Stimulated activated CD4-positive, alpha-beta T cell treated with anti-CD3 and anti-CD28 coated beads, Interleukin-2, amount 100 ng/mL, for 24 hours (primary cell): Measurements from ENCODE around the gene TACR2.
A peak's percentile ranks its signal among the peaks of the same experiment; 100 is the strongest.

ENCODE experiments used
- DNase-seq, 2 donors: peaks; one replicate each; pipeline ENCODE4 v3.0.0-alpha.2; 2020

TACR2 gene

GRCh38 chr10:69418052-69418752 is 1.5 kb upstream of the TACR2 start:
- DNase-seq = no peak

DNA sequence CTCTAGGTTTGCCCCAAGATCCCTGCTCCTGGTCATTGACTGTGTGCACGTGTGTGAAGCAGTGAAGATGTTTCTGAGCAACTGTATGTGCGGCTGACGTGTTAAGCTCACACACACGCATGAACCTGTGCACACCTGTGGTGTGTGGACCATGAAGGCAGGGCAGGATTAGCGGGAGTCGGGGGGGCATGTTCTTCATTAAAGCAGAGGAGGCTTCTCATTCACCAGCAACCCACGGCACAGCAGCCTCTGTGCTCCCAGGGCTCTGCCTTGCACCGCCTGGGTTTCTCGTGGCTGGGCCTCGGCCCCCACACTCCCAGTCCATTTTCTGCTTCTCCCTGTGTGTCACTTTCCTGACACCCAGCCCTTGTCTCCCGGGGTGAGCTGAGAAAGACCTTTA is 824 bp upstream of the TACR2 start:
- no peak for DNase-seq

- DNase-seq = no peak
Observed at GRCh38 chr10:69415951-69416350, 767 bp downstream of the TACR2 start.

DNA sequence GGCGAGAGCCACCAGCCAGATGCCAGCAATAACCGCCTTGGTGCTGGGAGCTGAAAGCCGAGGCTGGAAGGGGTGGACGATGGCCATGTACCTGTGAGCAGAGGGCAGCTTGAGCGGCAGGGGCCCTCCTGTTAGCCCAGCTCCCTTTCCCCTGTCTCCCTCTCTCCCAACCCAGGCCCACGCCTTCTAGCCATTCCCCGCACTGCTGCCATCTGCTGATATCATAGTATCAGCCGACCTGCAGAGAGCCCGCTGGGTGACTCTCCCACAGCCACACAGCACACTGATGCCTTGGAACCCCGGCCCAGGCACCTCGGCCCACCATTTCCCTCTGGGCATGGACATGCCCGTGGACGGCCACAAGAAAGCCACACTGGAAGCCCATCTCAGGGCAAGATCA is 1.7 kb downstream of the TACR2 start:
- no peak for DNase-seq

- no peak for DNase-seq
Observed at GRCh38 chr10:69414036-69415018, 2.4 kb downstream of the TACR2 start.

- DNase-seq = peak in 1 of 2 donors; percentile 34
Observed at GRCh38 chr10:69413221-69413865, 3.4 kb downstream of the TACR2 start.

DNA sequence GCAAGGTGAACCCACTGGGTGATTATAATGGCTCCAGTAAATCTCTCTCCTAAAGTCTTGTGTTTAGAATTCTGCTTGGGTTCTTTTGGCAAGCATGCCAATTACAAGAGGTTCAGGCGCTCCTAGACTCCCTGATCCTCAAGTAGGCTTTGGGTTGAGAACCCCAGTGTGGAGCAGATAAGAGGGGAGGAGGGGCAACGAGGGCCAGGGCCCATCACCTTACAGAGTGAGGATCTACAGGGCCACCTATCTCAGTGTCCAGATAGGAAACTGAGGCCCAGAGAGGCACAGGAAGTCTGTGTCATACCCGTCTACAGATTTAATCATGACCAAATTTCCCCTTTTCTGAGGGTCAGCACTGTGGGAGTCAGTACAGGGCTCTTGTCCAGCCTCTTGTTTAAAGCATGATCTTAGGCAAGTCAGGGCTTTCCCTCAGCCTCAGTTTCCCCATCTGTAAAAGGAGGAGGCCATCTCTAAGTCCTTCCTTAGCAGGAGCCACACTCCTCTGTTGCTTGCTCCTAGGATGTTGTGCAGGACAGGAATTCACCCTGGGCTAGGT is 4.4 kb downstream of the TACR2 start:
- DNase-seq = no peak

GRCh38 chr10:69411476-69411875 is 5.2 kb downstream of the TACR2 start:
- DNase-seq = no peak

DNA sequence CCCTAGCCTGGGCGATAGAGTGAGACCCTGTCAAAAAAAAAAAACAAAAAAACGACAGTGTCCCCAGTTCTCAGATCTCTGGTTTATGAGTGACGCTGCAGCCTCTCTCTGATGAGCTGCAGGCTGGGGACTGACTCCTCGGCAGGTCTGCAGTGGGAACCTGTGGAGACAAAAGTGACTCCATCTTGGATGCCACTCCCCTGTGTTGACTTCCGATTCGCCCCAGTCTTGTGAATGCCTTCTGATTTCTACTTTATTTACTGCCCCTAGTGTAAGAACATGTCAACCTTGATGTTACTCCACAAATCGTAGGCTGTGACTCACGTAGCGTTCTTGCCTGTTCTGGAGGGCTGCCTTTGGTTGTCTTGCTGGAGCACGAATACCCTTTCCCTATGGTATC is 6.2 kb downstream of the TACR2 start:
- DNase-seq = no peak

DNA sequence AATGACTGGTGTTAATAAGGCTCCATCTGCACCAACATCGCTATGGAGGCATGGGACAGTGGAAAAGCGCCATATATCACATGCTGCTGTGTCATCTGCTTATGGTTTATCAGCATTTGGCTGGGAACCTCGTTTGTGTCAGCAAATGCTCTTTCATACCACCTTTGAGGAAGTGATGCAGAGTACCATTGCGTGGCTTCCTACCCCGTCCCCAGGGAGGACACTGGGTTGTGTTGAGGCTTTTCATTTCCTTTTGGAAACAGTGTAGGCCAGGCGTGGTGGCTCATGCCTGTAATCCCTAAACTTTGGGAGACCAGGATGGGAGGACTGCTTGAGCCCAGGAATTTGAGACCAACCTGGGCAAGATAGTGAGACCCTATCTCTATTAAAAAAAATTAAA is 6.8 kb downstream of the TACR2 start:
- DNase-seq = no peak

- no peak for DNase-seq
Observed at GRCh38 chr10:69409176-69409495, 7.6 kb downstream of the TACR2 start.

DNA sequence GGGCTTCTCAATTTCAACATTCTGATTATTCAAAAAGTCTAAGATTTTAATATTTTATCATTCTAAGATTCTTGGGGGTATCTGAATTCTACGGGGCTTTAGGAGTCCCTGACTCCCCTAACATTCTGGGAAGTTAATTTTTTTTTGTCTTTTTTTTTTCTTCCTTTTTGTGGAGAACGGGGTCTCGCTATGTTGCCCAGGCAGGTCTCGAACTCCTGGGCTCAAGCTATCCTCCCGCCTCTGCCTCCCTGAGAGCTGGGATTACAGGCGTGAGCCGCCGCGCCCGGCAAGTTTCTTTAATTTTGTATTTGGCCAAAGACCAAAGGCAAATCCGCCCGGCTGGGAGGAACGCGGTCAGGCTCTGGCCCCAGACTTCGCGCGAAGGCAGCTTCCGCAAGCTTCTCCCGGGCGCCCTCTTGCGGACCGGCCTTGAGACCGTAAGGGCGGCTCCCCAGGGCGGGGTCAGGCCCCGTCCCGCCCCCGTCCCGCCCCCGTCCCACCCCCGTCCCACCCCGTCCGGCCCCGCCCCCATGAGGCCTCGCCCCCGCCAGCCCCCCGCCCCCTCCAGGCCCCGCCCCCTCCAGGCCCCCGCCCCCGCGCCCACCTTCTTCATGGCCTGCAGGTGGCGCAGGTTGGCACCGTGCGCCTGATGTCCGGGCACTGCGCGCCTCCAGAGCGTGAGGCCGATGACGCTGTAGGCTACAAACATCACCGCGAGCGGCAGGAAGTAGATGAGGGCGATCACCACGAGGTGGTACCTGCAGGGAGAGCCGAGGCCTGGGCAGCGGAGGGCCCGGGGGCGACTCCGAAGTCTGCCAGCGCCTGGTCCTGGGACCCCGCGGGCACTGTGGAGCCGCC is 8.2 kb downstream of the TACR2 start:
- peak; percentile 90 to 91 for DNase-seq

DNA sequence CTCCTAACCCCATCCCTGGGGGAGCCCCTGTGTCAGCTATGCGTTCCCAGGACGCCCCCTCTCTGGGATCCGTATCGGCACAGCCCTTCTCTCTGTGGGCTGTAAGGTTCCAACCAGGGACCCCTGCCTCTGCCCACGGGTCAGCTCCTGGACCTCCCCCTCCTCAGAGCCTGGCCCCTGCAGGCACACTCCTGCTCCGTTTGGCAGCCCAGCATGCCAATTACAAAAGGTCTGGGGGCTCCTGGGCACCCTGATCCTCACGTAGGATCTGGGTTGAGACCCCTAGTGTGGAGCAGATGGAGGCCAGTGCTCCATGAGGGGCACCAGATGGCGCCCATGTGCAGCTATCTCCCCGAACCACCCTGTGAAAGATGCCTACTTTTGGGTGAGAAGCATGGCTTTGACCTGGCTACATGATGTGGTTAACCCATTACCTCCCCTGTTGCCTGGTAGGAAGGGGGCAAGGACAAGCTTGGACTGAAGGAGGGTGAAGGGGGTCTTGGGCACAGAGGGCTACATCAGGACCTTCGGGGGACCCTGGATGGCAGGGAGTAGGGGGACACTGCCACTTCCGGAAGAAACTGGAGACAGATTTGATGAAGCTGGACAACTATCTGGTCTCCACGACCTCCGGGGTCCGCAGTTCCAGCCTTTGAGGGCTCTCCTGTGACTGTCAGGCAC is 9.0 kb downstream of the TACR2 start:
- DNase-seq = no peak

DNA sequence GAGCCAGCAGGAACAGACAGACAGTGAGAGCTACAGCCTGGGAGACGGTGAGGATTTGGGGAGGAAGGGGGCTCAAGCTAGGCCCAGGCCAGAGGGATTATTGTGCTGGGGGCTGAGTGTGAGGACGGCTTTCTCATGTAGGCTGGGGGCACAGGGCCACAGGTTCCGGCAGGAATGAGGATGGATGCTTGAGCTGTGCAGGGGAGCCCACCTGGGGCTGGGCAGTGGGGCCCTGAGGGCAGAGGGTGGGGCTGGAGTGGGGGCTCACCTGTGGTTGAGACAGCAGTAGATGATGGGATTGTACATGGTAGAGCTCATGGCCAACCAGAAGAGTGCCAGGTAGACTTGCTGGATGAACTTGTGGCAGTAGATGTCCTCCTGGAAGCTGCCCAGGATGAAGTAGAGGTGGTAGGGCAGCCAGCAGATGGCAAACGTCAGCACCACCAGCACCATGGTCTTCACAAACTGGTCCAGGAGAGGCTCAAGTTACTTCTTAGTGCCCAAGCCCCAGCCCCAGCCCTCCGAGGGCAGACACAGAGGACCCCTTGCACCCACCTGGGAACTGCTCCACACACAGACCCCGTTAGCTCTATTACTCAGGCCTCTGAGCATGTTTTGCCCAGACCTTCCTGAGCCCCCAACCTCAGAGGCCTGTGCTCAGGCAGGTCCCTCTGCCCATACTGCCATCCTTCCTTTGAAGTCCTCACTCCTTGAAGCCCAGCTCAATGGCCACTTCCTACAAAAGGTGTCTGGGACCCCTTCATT is 9.7 kb downstream of the TACR2 start:
- DNase-seq = no peak

- no peak for DNase-seq
Observed at GRCh38 chr10:69406302-69406811, 10.4 kb downstream of the TACR2 start.

DNA sequence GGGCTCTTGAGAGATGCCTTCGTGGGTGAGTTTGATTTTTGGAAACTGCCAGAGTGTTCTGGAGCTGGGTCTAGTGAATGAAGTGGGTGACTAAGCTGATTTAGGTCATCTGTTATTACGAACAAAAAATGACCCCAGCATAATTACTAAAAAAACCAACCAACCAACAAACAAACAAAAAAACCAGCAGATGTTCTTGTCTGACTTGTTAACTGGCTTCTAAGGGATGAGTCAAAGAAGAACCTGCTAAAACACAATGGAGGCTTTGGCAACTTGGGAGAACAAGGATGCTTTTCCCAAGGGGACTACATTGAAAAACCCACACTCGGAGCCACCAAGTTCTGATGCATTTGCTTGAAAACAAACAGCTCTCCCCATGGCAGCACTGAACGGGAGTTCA is 11.5 kb downstream of the TACR2 start:
- no peak for DNase-seq

DNA sequence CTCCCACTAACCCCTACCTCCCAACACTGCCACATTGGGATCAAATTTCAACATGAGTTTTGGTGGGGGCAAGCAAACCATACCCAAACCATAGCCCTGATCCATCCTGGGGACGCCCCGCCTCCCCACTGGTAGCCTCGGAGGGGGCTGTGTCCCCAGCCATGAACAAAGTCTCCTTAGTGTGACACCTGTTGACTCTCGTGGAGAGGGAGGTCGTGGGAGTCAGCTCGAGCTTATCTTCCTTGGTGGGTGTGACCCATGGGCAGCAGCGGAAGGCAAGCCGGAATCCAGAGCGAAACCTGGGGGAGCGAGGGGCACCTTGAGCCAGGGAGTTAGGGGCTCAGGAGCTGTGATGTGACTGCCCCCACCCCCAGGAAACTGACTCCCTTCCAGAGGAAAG is 11.9 kb downstream of the TACR2 start:
- DNase-seq = no peak

DNA sequence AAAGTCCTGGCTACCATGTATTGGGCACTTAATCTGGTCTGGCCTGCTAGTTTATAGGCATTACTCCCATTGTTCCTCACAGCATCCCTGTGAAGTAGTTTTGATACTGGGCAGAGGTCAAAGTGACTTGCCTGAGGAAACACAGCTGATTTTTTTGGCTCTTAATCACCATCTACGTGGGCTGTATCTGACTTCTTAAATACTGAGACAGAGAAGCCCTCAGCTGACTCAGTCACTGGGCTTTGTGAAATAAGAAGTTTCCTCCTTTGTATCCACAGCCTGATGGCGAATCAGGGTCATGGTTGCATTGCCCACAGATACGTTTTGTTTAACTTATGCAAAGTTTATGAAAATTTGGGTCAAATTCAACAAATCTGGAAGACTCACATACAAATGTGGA is 13.2 kb downstream of the TACR2 start:
- no peak for DNase-seq

DNA sequence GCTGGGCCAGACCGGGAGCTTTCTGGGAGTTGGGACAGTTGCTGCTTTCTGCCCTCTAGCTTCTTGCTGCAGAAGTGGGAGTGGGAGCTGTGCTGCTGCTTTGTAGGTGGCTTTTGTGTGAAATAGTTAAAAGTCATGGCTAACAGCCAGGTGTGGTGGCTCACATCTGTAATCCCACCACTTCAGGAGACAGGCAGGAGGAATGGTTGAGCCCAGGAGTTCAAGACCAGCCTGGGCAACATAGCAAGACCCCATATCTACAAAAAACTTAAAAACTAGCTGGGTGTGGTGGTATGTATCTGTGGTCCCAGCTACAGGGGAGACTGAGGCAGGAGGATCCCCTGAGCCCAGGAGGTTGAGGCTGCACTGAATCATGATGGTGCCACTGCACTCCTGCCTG is 13.7 kb downstream of the TACR2 start:
- DNase-seq = no peak

DNA sequence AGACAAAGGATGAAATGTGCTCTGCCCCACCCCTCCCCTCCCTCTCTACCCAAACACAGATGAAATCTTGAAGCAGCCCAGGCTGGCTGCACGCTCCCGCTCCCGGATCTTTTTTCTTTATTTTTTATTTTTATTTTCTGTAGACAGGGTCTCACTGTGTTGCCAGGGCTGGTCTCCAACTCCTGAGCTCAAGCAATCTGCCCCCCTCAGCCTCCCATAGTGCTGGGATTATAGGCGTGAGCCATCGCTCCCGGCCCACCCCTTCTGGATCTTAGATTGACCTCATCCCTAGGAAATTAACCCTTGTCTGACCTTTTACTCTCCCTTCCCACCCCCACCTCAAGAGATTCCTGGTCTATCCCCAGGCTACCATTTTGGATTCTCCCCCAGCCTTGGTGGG is 14.3 kb downstream of the TACR2 start:
- no peak for DNase-seq

DNA sequence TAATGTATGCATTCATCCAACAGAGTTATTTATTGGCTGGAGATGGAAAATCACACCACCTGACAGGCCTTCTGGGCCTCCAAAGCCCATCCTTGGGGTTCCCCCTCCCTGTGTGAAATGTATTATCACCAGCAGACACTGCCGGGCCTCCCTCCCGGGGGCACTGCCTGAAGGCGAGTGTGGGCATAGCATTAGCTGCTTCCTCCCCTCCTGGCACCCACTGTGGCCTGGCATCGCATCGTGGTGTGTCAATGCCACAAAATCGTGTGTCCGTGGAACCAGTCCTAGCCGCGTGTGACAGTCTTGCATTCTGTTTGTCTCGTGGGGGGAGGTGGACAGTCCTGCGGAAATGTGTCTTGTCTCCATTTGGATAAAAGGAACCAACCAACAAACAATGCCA is 15.3 kb downstream of the TACR2 start:
- no peak for DNase-seq
